Tibial nerve (tissue), 4 donors: ENCODE results near the gene BAIAP2.

Experiments
- EP300 ChIP-seq, 2 donors: sonication (generic); formaldehyde crosslinking; IDR thresholded peaks; one replicate each; pipeline ENCODE4 v1.6.1; 2017; ENCODE audit warnings: antibody characterized with exemption in 2 of 2, mild to moderate bottlenecking in 1 of 2
- POLR2A ChIP-seq, 2 donors: fragments of 450-650 bp; IDR thresholded peaks; one replicate each; pipeline ENCODE4 v1.6.1; 2017; ENCODE audit warnings: antibody characterized with exemption in 2 of 2, mild to moderate bottlenecking in 2 of 2, moderate library complexity in 2 of 2
- TF ChIP-seq, protein P1 (sequence below), 5 experiments: fragments of 200-600 bp in 3 of 5; fragments of 450-650 bp in 2 of 5; sonication (generic) in 3 of 5; IDR thresholded peaks; one replicate each; pipeline ENCODE4 v1.5.1; 2016 to 2019; ENCODE audit warnings: antibody characterized with exemption in 5 of 5, mild to moderate bottlenecking in 3 of 5, moderate library complexity in 2 of 5

DNA sequence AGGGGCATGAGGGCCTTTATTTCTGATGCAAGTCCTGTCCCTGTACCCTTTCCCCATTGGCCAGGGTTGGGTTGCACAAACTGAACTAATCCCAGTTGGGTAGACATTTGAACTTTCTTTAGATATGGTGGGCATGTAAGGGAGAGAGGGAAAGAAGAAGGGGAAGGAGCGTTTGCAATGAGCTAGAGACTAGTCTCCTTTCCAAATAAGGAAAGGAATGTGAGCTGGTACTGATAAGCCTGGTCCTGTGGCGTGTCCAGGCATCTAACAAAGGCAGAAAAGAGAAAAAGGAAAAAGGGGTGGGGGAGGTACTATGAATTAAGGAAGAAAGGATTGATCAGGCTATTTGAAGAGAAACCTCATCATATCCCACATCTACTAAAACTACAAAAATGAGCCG is 23.0 kb upstream of the BAIAP2 start:
- no peak for TF ChIP-seq EP300 (IDR thresholded peaks at IDR 0.05)
- TF ChIP-seq, protein P1, sequence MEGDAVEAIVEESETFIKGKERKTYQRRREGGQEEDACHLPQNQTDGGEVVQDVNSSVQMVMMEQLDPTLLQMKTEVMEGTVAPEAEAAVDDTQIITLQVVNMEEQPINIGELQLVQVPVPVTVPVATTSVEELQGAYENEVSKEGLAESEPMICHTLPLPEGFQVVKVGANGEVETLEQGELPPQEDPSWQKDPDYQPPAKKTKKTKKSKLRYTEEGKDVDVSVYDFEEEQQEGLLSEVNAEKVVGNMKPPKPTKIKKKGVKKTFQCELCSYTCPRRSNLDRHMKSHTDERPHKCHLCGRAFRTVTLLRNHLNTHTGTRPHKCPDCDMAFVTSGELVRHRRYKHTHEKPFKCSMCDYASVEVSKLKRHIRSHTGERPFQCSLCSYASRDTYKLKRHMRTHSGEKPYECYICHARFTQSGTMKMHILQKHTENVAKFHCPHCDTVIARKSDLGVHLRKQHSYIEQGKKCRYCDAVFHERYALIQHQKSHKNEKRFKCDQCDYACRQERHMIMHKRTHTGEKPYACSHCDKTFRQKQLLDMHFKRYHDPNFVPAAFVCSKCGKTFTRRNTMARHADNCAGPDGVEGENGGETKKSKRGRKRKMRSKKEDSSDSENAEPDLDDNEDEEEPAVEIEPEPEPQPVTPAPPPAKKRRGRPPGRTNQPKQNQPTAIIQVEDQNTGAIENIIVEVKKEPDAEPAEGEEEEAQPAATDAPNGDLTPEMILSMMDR (IDR thresholded peaks at IDR 0.05), result no peak
- no peak for TF ChIP-seq POLR2A (IDR thresholded peaks at IDR 0.05)
